Measurements from ENCODE around the gene GLA.

GRCh38 chrX:101370888-101371504 is 36.7 kb downstream of the GLA start:
- TF ChIP-seq CTCF (IDR thresholded peaks at IDR 0.05) (no peak), POLR2A (IDR thresholded peaks at IDR 0.05) (no peak), POLR2AphosphoS5 (IDR thresholded peaks at IDR 0.05) (no peak)
